ENCODE data around the gene MRPS33. TPM values are rescaled to one million over a fixed set of nuclear protein-coding genes. Genes with fewer than 3 reads are reported as not detected.
A peak's percentile ranks its signal among the peaks of the same experiment; 100 is the strongest.

MRPS33 gene
- 159 TPM for polyA plus RNA-seq (2012; ENCODE audit: insufficient read depth, insufficient read length, low read depth)

DNA sequence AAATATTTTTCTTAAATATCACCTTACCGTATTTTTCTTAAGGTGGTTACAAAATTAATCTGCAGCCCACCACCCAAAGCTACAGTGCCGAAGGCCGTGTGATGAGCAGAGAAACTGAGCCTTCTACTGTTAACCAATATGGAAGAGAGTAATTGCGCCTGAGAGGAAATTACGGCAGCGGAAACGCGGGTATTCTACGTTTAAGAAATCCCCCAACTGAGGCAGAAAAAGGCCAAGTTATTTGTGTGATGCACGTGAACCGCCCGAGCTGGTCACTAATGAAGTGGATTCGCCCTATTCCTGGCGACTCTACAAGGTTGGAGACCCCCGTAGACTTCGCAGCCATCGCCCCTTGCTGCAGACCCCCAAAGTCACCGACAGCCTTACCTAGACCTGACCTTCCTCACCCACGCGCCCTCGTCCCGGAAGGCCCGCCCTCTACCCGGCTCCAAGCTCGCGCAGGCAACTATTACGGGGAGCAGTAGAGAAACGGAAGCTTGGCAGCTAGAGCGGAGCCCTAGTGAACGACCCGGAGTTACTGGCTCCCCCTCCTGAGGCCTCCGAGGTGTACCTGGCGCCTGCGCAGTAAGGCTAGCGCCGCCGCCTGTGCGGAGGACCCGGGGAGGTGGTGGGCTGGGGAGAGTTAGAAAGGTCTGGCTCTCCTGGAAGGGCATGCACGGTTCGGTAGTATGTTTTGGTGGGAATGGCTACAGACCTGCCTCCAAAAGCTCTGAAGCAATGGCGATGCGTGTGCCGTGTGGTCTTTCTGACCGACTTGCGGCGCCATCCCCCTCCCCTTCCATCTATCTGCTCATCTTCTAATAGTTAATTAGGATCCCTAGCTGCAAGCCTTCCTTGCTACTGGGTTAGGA lies at the start of gene MRPS33:
Gene MRPS33 (minus strand): TSS at position 429 of the 872 bp plus-strand sequence. CDS start 4,319 bp downstream, outside the sequence.
- Histone ChIP-seq H3K27me3 (no peaks in the 10 kb centered on the region; the same call in 1 of the 2 replicates), H3K36me3 (no peaks in the 10 kb centered on the region; the same call in 1 of the 2 replicates), H3K4me3 (ENCODE audit: low read depth, low read length) (peak within 1 kb of the TSS; percentile 87), H3K9me3 (no peaks in the 10 kb centered on the region), H3K4me1 (no peaks in the 10 kb centered on the region)
- TF ChIP-seq, protein P1, sequence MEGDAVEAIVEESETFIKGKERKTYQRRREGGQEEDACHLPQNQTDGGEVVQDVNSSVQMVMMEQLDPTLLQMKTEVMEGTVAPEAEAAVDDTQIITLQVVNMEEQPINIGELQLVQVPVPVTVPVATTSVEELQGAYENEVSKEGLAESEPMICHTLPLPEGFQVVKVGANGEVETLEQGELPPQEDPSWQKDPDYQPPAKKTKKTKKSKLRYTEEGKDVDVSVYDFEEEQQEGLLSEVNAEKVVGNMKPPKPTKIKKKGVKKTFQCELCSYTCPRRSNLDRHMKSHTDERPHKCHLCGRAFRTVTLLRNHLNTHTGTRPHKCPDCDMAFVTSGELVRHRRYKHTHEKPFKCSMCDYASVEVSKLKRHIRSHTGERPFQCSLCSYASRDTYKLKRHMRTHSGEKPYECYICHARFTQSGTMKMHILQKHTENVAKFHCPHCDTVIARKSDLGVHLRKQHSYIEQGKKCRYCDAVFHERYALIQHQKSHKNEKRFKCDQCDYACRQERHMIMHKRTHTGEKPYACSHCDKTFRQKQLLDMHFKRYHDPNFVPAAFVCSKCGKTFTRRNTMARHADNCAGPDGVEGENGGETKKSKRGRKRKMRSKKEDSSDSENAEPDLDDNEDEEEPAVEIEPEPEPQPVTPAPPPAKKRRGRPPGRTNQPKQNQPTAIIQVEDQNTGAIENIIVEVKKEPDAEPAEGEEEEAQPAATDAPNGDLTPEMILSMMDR (IDR thresholded peaks at IDR 0.05; ENCODE audit: low read depth, low read length) = peak; percentile 58
- DNase-seq = peak; percentile 98

DNA sequence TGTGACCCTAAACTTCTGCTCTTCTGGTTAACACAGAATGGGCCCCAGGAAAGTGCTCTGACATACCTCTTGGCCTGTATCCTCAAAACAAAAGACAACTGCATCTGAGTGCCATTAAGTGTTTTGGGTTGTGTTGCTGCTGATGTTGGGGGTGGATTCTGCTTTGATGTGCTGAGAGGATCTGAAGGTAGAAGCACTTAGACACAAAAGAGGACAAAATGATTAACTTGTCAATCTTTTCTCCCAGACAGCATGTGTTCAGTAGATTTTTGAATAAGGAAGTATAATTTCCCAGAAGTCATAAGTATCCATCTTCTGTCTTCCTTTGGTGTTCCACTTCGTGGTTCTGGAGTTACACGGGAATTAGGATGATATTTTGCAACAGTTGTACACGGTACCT lies 43.0 kb upstream of the MRPS33 start:
- Histone ChIP-seq H3K4me3 (ENCODE audit: low read depth, low read length) (no peak overlapping the region), H3K9me3 (no peaks in the 10 kb centered on the region), H3K36me3 (no peaks in the 10 kb centered on the region), H3K4me1 (no peaks in the 10 kb centered on the region), H3K27me3 (no peaks in the 10 kb centered on the region; the same call in none of the 2 replicates)
- TF ChIP-seq, protein P1 (IDR thresholded peaks at IDR 0.05; ENCODE audit: low read depth, low read length) = no peak
- no peak for DNase-seq

DNA sequence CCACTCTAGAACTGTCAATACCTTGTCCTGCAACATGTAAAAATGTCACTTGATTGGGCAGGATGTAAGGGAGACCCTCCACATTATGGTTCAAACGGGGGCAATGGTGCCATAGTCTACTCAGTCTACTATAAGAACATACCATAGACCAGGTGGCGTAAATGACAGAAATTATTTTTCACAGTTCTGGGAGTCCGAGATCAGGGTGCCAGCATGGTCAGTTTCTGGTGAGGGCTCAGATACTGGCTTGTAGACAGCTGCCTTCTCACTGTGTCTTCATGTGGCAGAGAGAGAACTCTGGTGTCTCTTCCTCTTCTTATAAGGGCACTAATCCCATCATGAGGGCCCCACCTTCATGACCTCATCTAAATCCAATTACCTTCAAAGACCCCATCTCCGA lies 40.4 kb upstream of the MRPS33 start:
- no peak for DNase-seq
- no peaks in the 10 kb centered on the region for H3K9me3 ChIP-seq
- H3K4me1 ChIP-seq = no peaks in the 10 kb centered on the region
- no peak overlapping the region for H3K4me3 ChIP-seq (ENCODE audit: low read depth, low read length)
- H3K27me3 ChIP-seq = no peaks in the 10 kb centered on the region; the same call in 1 of the 2 replicates
- H3K36me3 ChIP-seq = no peaks in the 10 kb centered on the region
- TF ChIP-seq, protein P1 (IDR thresholded peaks at IDR 0.05; ENCODE audit: low read depth, low read length) = no peak

DNA sequence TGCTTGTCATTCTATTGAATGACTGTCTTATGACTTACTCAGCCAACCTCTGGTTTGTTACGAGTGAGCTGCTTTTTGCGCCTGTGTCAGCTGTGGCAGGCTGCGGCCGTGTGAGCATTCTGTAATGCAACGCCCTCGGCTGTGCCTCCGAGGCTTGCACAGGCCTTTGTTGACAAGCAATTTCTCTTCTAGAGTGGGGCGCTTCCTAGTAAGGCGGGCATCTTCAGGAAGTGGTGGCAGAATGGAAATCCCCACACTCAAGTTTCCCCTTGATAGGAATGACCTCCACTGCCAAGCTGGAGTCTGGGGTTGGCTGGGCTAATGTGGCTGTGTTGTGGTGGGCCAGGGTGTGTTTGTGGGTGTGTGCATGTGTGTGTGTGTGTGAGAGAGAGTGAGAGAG lies 38.9 kb upstream of the MRPS33 start:
- H3K9me3 ChIP-seq = no peaks in the 10 kb centered on the region
- H3K4me3 ChIP-seq (ENCODE audit: low read depth, low read length) = no peak overlapping the region
- TF ChIP-seq, protein P1 (IDR thresholded peaks at IDR 0.05; ENCODE audit: low read depth, low read length) = no peak
- H3K4me1 ChIP-seq = no peaks in the 10 kb centered on the region
- no peaks in the 10 kb centered on the region; the same call in 1 of the 2 replicates for H3K27me3 ChIP-seq
- DNase-seq = no peak
- H3K36me3 ChIP-seq = no peaks in the 10 kb centered on the region

DNA sequence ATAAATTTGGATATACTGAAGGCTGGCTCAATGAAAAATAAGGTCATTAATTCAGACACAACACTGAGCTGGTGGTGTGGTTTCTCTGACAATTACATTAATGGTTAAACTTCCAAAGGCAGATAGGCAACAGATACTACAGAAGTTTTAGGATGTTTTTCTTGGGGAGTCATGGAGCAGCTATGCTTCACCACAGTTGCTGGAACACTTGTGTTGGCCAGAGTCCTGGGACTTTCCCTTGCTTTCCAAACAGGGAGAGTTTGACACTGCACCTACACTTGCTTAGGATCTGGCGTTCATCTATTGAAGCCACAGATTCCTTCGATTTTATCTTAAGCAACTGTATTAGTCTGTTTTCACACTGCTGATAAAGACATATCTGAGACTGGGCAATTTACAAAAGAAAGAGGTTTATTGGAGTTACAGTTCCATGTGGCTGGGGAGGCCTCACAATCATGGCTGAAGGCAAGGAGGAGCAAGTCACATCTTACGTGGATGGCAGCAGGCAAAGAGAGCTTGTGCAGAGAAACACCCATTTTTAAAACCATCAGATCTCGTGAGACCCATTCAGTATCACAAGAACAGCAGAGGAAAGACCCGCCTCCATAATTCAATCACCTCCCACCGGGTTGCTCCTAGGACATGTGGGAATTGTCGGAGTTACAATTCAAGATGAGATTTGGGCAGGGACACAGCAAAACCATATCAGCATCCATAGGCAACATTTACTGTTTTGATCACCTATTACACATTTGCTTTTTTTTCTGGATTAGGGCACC lies 31.3 kb upstream of the MRPS33 start:
- H3K4me1 ChIP-seq = no peaks in the 10 kb centered on the region
- no peak overlapping the region for H3K4me3 ChIP-seq (ENCODE audit: low read depth, low read length)
- TF ChIP-seq, protein P1 (IDR thresholded peaks at IDR 0.05; ENCODE audit: low read depth, low read length) = no peak
- H3K36me3 ChIP-seq = no peaks in the 10 kb centered on the region
- no peak for DNase-seq
- H3K9me3 ChIP-seq = no peaks in the 10 kb centered on the region; the same call in 1 of the 2 replicates
- H3K27me3 ChIP-seq = no peaks in the 10 kb centered on the region; the same call in 1 of the 2 replicates

Measured in BE2C (cell line).